ENCODE measurements around the gene CREG2.

GRCh38 chr2:101399021-101399799 is 11.9 kb upstream of the CREG2 start:
- no peak for TF ChIP-seq EZH2 (IDR thresholded peaks at IDR 0.05; ENCODE audit: borderline replicate concordance, insufficient read depth, low read depth, low read length, poor library complexity, severe bottlenecking)
- no peak for TF ChIP-seq CTCF (IDR thresholded peaks at IDR 0.05)

All from B cell (primary cell).